ENCODE data around the gene FHIT. TPM values are rescaled to one million over a fixed set of nuclear protein-coding genes. Genes with fewer than 3 reads are reported as not detected.

The FHIT gene
- total and polyA plus RNA-seq, 8 donors: 1.8 to 10.6 (median 7.1) TPM

GRCh38 chr3:59970376-59970775 lies 1280.9 kb downstream of the FHIT start:
- WGBS, 5 donors: 77 to 84% (median 80%) methylated on average over 6 of the region's 6 CpGs
- TF ChIP-seq CTCF (IDR thresholded peaks at IDR 0.05) (no peak), POLR2AphosphoS5 (IDR thresholded peaks at IDR 0.05) (no peak), POLR2A (IDR thresholded peaks at IDR 0.05) (no peak), EP300 (IDR thresholded peaks at IDR 0.05) (no peak)
- Histone ChIP-seq H3K27me3 (no peaks in the 10 kb centered on the region), H3K36me3 (no peaks in the 10 kb centered on the region), H3K4me1 (no peaks in the 10 kb centered on the region), H3K9me3 (no peaks in the 10 kb centered on the region), H3K27ac (no peak overlapping the region), H3K4me3 (no peak overlapping the region)
- intact Hi-C loops (cut with DNase I; ENCODE audit: low total_unique reads): no loop called here
- no peak for DNase-seq

GRCh38 chr3:59968513-59969045 lies 1282.7 kb downstream of the FHIT start:
- 72 to 74% (median 72%) methylated on average over 5 of the region's 5 CpGs for WGBS, 5 donors
- no peaks in the 10 kb centered on the region for H3K4me1 ChIP-seq
- peak in 1 of 2 donors; percentile 24 for DNase-seq
- H3K9me3 ChIP-seq: no peaks in the 10 kb centered on the region
- H3K36me3 ChIP-seq: no peaks in the 10 kb centered on the region
- H3K27me3 ChIP-seq: no peaks in the 10 kb centered on the region
- no peak overlapping the region for H3K4me3 ChIP-seq
- intact Hi-C loops (cut with DNase I; ENCODE audit: low total_unique reads): no loop called here
- TF ChIP-seq POLR2A (IDR thresholded peaks at IDR 0.05) (no peak), POLR2AphosphoS5 (IDR thresholded peaks at IDR 0.05) (no peak), CTCF (IDR thresholded peaks at IDR 0.05) (no peak), EP300 (IDR thresholded peaks at IDR 0.05) (no peak)
- no peak overlapping the region for H3K27ac ChIP-seq

- Histone ChIP-seq H3K36me3 (no peaks in the 10 kb centered on the region), H3K27me3 (no peaks in the 10 kb centered on the region), H3K4me1 (no peaks in the 10 kb centered on the region), H3K4me3 (no peak overlapping the region), H3K9me3 (peaks cover 0 to 9% (median 0%) of the 10 kb centered on the region in 4 donors), H3K27ac (no peak overlapping the region)
- intact Hi-C loops (cut with DNase I; ENCODE audit: low total_unique reads): no loop called here
- no peak for DNase-seq
- no peak for TF ChIP-seq POLR2AphosphoS5 (IDR thresholded peaks at IDR 0.05)
- TF ChIP-seq EP300 (IDR thresholded peaks at IDR 0.05): no peak
- TF ChIP-seq POLR2A (IDR thresholded peaks at IDR 0.05): no peak
- no peak for TF ChIP-seq CTCF (IDR thresholded peaks at IDR 0.05)
- 65 to 75% (median 70%) methylated on average over 4 of the region's 4 CpGs for WGBS, 5 donors
Measured at GRCh38 chr3:59963676-59964075, 1287.6 kb downstream of the FHIT start.

- 51 to 63% (median 61%) methylated on average over 2 of the region's 2 CpGs for WGBS, 5 donors
- no peak for TF ChIP-seq CTCF (IDR thresholded peaks at IDR 0.05)
- no peak for TF ChIP-seq POLR2AphosphoS5 (IDR thresholded peaks at IDR 0.05)
- no peak for TF ChIP-seq EP300 (IDR thresholded peaks at IDR 0.05)
- TF ChIP-seq POLR2A (IDR thresholded peaks at IDR 0.05): no peak
- intact Hi-C loops (cut with DNase I; ENCODE audit: low total_unique reads): no loop called here
Measured at GRCh38 chr3:59957150-59957549, 1294.1 kb downstream of the FHIT start.

More at GRCh38 chr3:59957150-59957549, 1294.1 kb downstream of the FHIT start:
- H3K4me1 ChIP-seq: no peaks in the 10 kb centered on the region
- no peak overlapping the region for H3K4me3 ChIP-seq
- no peaks in the 10 kb centered on the region for H3K27me3 ChIP-seq
- peaks cover 0 to 9% (median 0%) of the 10 kb centered on the region in 4 donors for H3K9me3 ChIP-seq
- H3K27ac ChIP-seq: no peak overlapping the region
- no peaks in the 10 kb centered on the region for H3K36me3 ChIP-seq
- DNase-seq: no peak
